Testis (tissue), 2 donors: ENCODE data around the gene TGFB3.

Experiments used
- CTCF ChIP-seq, 3 experiments: fragments of 450-650 bp in 2 of 3; fragments of 200-600 bp in 1 of 3; sonication (generic) in 1 of 3; IDR thresholded peaks; one replicate each; pipeline ENCODE4 v1.5.1; 2016 to 2019; ENCODE audit warnings: antibody characterized with exemption in 3 of 3, mild to moderate bottlenecking in 2 of 3, moderate library complexity in 1 of 3
- POLR2A ChIP-seq: fragments of 450-650 bp; IDR thresholded peaks from one replicate; pipeline ENCODE4 v1.6.1; 2017; ENCODE audit warnings: antibody characterized with exemption, mild to moderate bottlenecking, moderate library complexity

DNA sequence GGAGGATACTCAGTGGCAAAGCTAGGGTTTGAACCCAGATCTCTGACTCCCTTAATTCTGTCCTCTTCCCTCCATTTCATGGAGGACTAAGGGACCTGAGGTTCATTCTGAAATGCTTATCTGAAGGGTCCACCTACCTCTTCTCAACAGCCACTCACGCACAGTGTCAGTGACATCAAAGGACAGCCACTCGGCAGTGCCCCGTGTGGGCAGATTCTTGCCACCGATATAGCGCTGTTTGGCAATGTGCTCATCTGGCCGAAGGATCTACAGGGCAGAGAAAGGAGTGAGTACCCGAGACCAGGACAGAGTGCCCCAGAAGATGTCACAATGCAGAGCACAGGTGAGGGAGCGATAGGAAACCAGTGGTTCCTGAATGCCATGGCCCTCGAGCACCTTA lies 10.8 kb downstream of the TGFB3 start:
- TF ChIP-seq CTCF (IDR thresholded peaks at IDR 0.05) (no peak), POLR2A (no peak)
